ENCODE measurements around the gene PSMB5.

Gene PSMB5

GRCh38 chr14:23034498-23035302, at the start of gene PSMB5:
Gene PSMB5 (minus strand): TSS chr14:23034900. CDS start chr14:23034881, 19 bp downstream.
- TF ChIP-seq CTCF (IDR thresholded peaks at IDR 0.05), result no peak

- no peak for TF ChIP-seq CTCF (IDR thresholded peaks at IDR 0.05)
These were observed 45.8 kb upstream of the PSMB5 start for GRCh38 chr14:23080474-23080873.

- no peak for TF ChIP-seq CTCF (IDR thresholded peaks at IDR 0.05)
These were observed 45.0 kb upstream of the PSMB5 start for GRCh38 chr14:23079716-23080115.

GRCh38 chr14:23078692-23079116, 44.0 kb upstream of the PSMB5 start:
- TF ChIP-seq CTCF (IDR thresholded peaks at IDR 0.05), result no peak

GRCh38 chr14:23077962-23078361, 43.3 kb upstream of the PSMB5 start:
- TF ChIP-seq CTCF (IDR thresholded peaks at IDR 0.05), result no peak

- TF ChIP-seq CTCF (IDR thresholded peaks at IDR 0.05), result peak; percentile 77
These were observed 42.2 kb upstream of the PSMB5 start for GRCh38 chr14:23076785-23077408.

GRCh38 chr14:23074906-23075305, 40.2 kb upstream of the PSMB5 start:
- no peak for TF ChIP-seq CTCF (IDR thresholded peaks at IDR 0.05)

All from LNCAP (cell line).